GM12801 (cell line): ENCODE measurements around the gene TULP1.

Experiments used
- CTCF ChIP-seq: IDR thresholded peaks from one replicate; pipeline ENCODE4 v1.5.1; 2011; ENCODE audit warnings: control low read depth; ENCODE audit not compliant: insufficient read length; ENCODE audit errors: extremely low read depth

The TULP1 gene

GRCh38 chr6:35489066-35489465 is 23.6 kb downstream of the TULP1 start:
- TF ChIP-seq CTCF = no peak

DNA sequence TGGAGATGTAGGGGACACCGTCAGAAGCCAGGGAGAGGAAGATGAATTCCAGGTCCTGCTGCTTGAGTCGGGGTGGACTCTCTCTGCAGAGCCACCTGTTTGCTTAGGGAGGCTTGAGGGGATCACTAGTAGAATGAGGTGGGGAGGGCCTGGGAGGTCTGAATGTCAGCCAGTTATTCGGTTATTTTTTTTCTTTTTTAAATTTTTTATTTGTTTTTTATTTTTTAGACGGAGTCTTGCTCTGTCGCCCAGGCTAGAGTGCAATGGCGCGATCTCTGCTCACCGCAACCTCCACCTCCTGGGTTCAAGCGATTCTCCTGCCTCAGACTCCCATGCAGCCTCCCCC is 24.2 kb downstream of the TULP1 start:
- TF ChIP-seq CTCF = no peak

DNA sequence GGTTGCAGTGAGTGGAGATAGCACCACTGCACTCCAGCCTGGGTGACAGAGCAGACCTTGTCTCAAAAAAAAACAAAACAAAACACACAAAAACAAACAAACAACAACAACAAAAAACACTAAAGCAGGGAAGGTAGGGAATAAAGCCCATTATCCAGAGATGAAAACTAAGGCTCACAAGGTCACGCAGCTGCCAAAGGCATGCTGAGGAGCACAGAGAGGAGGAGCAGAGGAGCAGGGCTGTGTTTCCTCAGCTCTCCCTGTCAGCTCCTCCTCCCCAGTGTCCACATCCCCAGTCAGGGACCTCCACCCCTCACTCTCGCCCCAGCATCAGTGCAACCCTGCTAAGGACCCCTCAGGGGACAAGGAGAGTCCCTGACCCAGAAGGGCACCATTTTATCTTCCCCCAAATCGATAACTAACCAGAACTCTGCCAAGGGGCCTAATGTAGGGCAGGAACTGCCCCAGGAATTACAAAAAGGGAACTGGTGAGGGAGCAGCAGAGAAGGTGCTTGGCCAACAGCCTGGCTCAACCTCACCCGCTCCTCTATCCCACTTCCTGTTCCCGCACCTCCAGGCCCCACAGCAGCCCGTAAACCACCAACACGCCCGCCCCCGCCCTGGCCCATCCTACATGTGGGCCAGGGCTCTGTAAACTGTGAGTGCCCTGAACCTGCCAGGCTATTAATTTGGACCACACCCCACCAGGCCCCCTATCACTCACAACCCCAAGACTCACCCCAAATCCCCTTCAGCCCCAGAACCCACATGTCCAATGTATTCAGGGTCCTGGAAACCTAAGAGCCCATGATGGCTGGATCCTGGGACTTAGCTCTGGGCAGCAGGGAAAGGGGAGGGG is 24.8 kb downstream of the TULP1 start:
- TF ChIP-seq CTCF = no peak

- TF ChIP-seq CTCF = no peak
These were observed 26.4 kb downstream of the TULP1 start for GRCh38 chr6:35486005-35486925.

GRCh38 chr6:35485402-35485877 is 27.3 kb downstream of the TULP1 start:
- no peak for TF ChIP-seq CTCF

DNA sequence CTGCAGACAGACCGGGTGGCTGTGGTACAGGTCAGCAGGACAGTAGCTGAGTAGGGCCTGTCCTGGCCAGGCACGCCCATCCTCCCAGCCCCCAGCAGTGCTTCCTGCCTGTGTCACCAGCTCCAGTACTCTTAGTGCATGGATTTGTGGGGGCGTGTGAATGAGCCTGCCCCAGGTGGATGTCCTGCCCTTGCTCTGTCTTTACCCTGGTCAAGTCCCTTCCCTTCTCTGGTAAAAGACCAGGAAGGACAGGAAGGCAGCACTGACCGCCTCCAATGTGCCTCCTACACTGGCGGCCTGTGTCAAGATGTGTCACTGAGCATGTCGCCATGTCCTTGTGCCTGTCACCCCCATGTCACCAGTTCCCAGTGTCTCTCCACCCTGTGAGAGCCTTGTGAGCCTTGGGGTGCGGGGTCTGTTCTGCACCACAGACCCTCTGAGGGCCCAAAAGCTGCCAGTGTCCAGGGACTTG is 27.7 kb downstream of the TULP1 start:
- TF ChIP-seq CTCF = no peak

- no peak for TF ChIP-seq CTCF
These were observed 28.6 kb downstream of the TULP1 start for GRCh38 chr6:35483893-35484645.
